Measurements from ENCODE around the gene RPL13. TPM values are rescaled to one million over a fixed set of nuclear protein-coding genes. Genes with fewer than 3 reads are reported as not detected.
A peak's percentile ranks its signal among the peaks of the same experiment; 100 is the strongest.

RPL13 gene
- polyA plus RNA-seq, 1 donor from 2014 or later: 2,685 TPM

GRCh38 chr16:89565256-89565505 is 4.7 kb downstream of the RPL13 start:
- H3K27ac ChIP-seq (ENCODE audit: low read length): no peak overlapping the region
- no peak overlapping the region for H3K9ac ChIP-seq (ENCODE audit: low read length)
- no peak overlapping the region for H3K4me2 ChIP-seq (ENCODE audit: low read length)

GRCh38 chr16:89565506-89566372 is 5.3 kb downstream of the RPL13 start:
- Histone ChIP-seq H3K27me3 (ENCODE audit: insufficient read depth, low read depth, low read length) (no peaks in the 10 kb centered on the region), H3K9me3 (ENCODE audit: low read length) (no peaks in the 10 kb centered on the region), H2AFZ (ENCODE audit: low read depth, low read length) (no peak overlapping the region), H3F3A (ENCODE audit: insufficient read depth, low read length, poor library complexity, severe bottlenecking) (no peaks in the 10 kb centered on the region), H4K20me1 (ENCODE audit: insufficient read depth) (peaks cover 3% of the 10 kb centered on the region), H3K4me3 (ENCODE audit: low read length) (no peak overlapping the region), H3K36me3 (ENCODE audit: insufficient read depth, low read length) (no peaks in the 10 kb centered on the region), H3K9ac (ENCODE audit: low read length) (no peak overlapping the region), H3K27ac (ENCODE audit: low read length) (no peak overlapping the region), H3K79me2 (replicated peaks; ENCODE audit: insufficient read depth, low read length) (peaks cover 6% of the 10 kb centered on the region), H3K4me2 (ENCODE audit: low read length) (no peak overlapping the region), H3K9me2 (ENCODE audit: insufficient read depth, low read length) (no peaks in the 10 kb centered on the region)
- no peak for TF ChIP-seq SMC3 (conservative IDR thresholded peaks at IDR 0.05; ENCODE audit: poor library complexity)
- TF ChIP-seq, protein P1, sequence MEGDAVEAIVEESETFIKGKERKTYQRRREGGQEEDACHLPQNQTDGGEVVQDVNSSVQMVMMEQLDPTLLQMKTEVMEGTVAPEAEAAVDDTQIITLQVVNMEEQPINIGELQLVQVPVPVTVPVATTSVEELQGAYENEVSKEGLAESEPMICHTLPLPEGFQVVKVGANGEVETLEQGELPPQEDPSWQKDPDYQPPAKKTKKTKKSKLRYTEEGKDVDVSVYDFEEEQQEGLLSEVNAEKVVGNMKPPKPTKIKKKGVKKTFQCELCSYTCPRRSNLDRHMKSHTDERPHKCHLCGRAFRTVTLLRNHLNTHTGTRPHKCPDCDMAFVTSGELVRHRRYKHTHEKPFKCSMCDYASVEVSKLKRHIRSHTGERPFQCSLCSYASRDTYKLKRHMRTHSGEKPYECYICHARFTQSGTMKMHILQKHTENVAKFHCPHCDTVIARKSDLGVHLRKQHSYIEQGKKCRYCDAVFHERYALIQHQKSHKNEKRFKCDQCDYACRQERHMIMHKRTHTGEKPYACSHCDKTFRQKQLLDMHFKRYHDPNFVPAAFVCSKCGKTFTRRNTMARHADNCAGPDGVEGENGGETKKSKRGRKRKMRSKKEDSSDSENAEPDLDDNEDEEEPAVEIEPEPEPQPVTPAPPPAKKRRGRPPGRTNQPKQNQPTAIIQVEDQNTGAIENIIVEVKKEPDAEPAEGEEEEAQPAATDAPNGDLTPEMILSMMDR (IDR thresholded peaks at IDR 0.05; ENCODE audit: poor library complexity, severe bottlenecking): peak; percentile 58

More at GRCh38 chr16:89565256-89565505, 4.7 kb downstream of the RPL13 start:
- Histone ChIP-seq H4K20me1 (ENCODE audit: insufficient read depth) (peaks cover 3% of the 10 kb centered on the region), H2AFZ (ENCODE audit: low read depth, low read length) (no peak overlapping the region), H3K4me3 (ENCODE audit: low read length) (no peak overlapping the region), H3F3A (ENCODE audit: insufficient read depth, low read length, poor library complexity, severe bottlenecking) (no peaks in the 10 kb centered on the region), H3K79me2 (replicated peaks; ENCODE audit: insufficient read depth, low read length) (peaks cover 6% of the 10 kb centered on the region), H3K36me3 (ENCODE audit: insufficient read depth, low read length) (no peaks in the 10 kb centered on the region), H3K9me3 (ENCODE audit: low read length) (no peaks in the 10 kb centered on the region), H3K27me3 (ENCODE audit: insufficient read depth, low read depth, low read length) (no peaks in the 10 kb centered on the region), H3K9me2 (ENCODE audit: insufficient read depth, low read length) (no peaks in the 10 kb centered on the region)
- no peak for TF ChIP-seq EP300 (conservative IDR thresholded peaks at IDR 0.05; ENCODE audit: poor library complexity, severe bottlenecking)
- TF ChIP-seq, protein P2, sequence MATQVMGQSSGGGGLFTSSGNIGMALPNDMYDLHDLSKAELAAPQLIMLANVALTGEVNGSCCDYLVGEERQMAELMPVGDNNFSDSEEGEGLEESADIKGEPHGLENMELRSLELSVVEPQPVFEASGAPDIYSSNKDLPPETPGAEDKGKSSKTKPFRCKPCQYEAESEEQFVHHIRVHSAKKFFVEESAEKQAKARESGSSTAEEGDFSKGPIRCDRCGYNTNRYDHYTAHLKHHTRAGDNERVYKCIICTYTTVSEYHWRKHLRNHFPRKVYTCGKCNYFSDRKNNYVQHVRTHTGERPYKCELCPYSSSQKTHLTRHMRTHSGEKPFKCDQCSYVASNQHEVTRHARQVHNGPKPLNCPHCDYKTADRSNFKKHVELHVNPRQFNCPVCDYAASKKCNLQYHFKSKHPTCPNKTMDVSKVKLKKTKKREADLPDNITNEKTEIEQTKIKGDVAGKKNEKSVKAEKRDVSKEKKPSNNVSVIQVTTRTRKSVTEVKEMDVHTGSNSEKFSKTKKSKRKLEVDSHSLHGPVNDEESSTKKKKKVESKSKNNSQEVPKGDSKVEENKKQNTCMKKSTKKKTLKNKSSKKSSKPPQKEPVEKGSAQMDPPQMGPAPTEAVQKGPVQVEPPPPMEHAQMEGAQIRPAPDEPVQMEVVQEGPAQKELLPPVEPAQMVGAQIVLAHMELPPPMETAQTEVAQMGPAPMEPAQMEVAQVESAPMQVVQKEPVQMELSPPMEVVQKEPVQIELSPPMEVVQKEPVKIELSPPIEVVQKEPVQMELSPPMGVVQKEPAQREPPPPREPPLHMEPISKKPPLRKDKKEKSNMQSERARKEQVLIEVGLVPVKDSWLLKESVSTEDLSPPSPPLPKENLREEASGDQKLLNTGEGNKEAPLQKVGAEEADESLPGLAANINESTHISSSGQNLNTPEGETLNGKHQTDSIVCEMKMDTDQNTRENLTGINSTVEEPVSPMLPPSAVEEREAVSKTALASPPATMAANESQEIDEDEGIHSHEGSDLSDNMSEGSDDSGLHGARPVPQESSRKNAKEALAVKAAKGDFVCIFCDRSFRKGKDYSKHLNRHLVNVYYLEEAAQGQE (IDR thresholded peaks at IDR 0.05; ENCODE audit: borderline replicate concordance): no peak

DNA sequence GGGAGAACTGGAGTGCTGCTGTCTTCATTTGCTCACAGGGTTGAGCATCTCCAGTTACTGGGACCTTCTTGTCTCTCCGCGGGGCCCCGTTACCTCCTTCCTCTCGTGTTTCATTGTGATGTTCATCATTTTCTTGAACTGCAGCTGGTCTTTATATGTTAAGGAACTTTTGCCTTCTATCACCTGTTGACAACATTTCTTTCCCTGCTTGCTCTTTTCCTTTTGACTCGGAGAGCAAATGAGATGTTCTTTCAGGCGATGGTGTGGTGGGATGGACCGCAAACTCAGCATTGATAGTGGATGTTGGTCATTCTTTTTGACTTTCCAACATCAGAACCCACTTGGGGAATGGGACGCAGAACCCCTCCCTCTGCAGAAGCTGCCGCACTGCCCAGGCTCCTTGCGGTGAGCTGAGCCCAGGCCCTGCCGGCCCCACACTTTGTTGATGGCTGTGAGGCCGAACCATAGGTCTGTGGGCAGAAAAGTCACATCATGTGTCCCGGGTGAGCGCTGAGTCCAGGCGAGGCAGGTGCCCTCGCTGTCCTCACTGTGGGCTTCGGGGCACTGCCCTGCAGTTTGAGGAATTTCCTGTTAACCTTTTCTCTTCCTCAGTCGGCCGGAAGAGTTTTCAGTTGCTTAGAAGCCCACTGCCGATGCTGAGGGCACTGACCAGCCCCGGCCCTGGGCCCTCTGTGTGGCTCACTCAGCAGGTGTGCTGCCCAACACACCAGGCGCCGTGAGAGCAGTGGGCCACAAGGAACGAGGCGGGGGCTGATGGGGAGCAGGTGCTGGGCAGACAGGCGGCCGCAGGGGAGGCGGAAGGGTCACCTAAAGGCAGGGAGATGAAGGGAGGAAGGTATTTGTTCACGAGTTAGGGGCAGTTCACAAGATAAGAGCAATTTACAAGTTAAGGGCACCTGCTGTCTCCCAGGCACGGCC is 7.4 kb downstream of the RPL13 start:
- Histone ChIP-seq H3K4me3 (ENCODE audit: low read length) (no peak overlapping the region), H3K9me3 (ENCODE audit: low read length) (no peaks in the 10 kb centered on the region), H2AFZ (ENCODE audit: low read depth, low read length) (no peak overlapping the region), H3K36me3 (ENCODE audit: insufficient read depth, low read length) (no peaks in the 10 kb centered on the region), H3K9me2 (ENCODE audit: insufficient read depth, low read length) (no peaks in the 10 kb centered on the region), H3F3A (ENCODE audit: insufficient read depth, low read length, poor library complexity, severe bottlenecking) (no peaks in the 10 kb centered on the region), H3K79me2 (replicated peaks; ENCODE audit: insufficient read depth, low read length) (no peaks in the 10 kb centered on the region), H3K9ac (ENCODE audit: low read length) (no peak overlapping the region), H3K4me2 (ENCODE audit: low read length) (no peak overlapping the region), H3K27ac (ENCODE audit: low read length) (no peak overlapping the region), H4K20me1 (ENCODE audit: insufficient read depth) (peaks cover 3% of the 10 kb centered on the region), H3K27me3 (ENCODE audit: insufficient read depth, low read depth, low read length) (peaks cover 2% of the 10 kb centered on the region)
- no peak for TF ChIP-seq EZH2 (IDR thresholded peaks at IDR 0.05; ENCODE audit: borderline replicate concordance, insufficient read depth, low read length, poor library complexity, severe bottlenecking)
- no peak for TF ChIP-seq POLR2AphosphoS5 (IDR thresholded peaks at IDR 0.05)
- TF ChIP-seq SMC3 (conservative IDR thresholded peaks at IDR 0.05; ENCODE audit: poor library complexity): no peak
- TF ChIP-seq, protein P2 (IDR thresholded peaks at IDR 0.05; ENCODE audit: borderline replicate concordance): no peak
- TF ChIP-seq MXI1 (conservative IDR thresholded peaks at IDR 0.05; ENCODE audit: poor library complexity, severe bottlenecking): no peak
- TF ChIP-seq RAD21 (conservative IDR thresholded peaks at IDR 0.05): no peak

Data from neural cell (in vitro differentiated cells).